ENCODE results near the gene ALLC. TPM values are rescaled to one million over a fixed set of nuclear protein-coding genes. Genes with fewer than 3 reads are reported as not detected.

The ALLC gene
- total and polyA plus RNA-seq, 2 experiments from 2014 or later, result not detected

DNA sequence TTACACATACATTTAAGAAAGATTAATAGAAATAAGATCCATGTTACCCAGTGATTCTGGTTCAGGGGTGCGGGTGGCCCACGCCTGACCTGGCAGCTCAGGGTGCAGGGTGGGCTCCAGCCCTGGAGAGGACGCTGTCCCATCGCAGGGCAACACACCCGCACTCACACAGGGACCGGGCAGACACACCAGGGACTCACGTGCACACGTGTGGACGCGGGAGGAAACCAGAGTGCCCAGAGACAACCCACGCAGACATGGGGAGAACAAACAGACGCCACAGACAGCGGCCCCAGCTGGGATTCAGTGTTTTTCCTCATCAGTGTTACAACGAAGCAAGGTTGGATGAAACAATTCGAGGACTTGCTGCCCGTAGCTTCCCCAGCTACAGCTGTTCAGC lies 8.4 kb upstream of the ALLC start:
- no peak for TF ChIP-seq EZH2phosphoT487 (IDR thresholded peaks at IDR 0.05; ENCODE audit: low read depth, severe bottlenecking, unreplicated experiment)
- TF ChIP-seq, protein P1, sequence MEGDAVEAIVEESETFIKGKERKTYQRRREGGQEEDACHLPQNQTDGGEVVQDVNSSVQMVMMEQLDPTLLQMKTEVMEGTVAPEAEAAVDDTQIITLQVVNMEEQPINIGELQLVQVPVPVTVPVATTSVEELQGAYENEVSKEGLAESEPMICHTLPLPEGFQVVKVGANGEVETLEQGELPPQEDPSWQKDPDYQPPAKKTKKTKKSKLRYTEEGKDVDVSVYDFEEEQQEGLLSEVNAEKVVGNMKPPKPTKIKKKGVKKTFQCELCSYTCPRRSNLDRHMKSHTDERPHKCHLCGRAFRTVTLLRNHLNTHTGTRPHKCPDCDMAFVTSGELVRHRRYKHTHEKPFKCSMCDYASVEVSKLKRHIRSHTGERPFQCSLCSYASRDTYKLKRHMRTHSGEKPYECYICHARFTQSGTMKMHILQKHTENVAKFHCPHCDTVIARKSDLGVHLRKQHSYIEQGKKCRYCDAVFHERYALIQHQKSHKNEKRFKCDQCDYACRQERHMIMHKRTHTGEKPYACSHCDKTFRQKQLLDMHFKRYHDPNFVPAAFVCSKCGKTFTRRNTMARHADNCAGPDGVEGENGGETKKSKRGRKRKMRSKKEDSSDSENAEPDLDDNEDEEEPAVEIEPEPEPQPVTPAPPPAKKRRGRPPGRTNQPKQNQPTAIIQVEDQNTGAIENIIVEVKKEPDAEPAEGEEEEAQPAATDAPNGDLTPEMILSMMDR (IDR thresholded peaks at IDR 0.05; ENCODE audit: poor library complexity), result no peak
- no peak for TF ChIP-seq EZH2 (IDR thresholded peaks at IDR 0.05; ENCODE audit: borderline replicate concordance)
- no peaks in the 10 kb centered on the region for H3K36me3 ChIP-seq (replicated peaks; ENCODE audit: insufficient read depth, low read depth)
- no peak overlapping the region for H3K27ac ChIP-seq
- no peak overlapping the region for H3K4me3 ChIP-seq
- H3K9me3 ChIP-seq (ENCODE audit: low read depth), result no peaks in the 10 kb centered on the region
- no peaks in the 10 kb centered on the region for H3K79me2 ChIP-seq
- peaks cover 5% of the 10 kb centered on the region for H3K4me1 ChIP-seq (ENCODE audit: insufficient read depth)
- no peak for DNase-seq (ENCODE audit: low spot score)
- no peak overlapping the region for H2AFZ ChIP-seq
- H3K4me2 ChIP-seq, result no peak overlapping the region
- H3K27me3 ChIP-seq, result no peaks in the 10 kb centered on the region
- H3K9me2 ChIP-seq (replicated peaks; ENCODE audit: insufficient read depth), result no peaks in the 10 kb centered on the region
- H4K20me1 ChIP-seq (ENCODE audit: insufficient read depth, poor library complexity, severe bottlenecking), result no peaks in the 10 kb centered on the region
- WGBS (ENCODE audit: low lambda C conversion rate, missing lambda C conversion rate), result 85% methylated on average over 16 of the region's 16 CpGs

DNA sequence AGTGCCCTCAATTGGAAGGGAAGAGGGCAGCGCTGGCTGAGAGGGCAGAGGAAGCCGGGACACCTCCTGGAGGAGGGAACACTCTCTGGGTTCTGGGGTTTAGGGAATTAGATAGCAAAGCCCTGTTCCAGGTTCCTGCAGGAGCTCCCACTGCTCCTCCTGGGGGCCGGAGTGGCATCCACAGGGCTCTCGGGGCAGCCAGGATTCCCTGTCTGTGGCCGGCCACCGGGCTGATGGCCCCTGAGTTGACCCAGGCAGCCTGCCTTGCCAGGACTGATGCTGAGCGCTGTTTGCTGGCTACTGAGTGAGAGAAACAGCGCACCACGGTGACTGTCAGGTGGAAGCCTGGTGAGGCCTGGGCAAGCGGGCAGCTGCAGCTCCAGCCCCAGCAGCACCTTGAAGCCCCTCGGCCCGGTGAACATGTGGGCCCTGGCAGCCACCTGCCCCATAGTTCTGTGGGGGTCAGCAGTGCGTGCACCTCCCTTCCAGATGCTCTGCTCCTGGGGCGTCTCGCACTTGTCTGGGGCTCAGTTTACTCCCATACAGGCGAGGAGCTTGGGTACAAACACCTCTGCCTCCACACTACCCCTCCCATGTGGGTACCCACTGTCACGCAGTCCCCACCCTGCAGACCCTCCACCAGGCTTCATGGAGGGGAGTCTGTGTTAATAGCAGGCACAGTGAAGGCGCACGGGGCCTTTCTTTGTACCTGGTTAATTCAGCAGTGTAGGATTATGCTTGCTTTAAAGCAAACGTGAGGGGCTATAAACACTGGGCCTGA lies 7.7 kb upstream of the ALLC start:
- Histone ChIP-seq H3K27me3 (no peaks in the 10 kb centered on the region), H3K9me3 (ENCODE audit: low read depth) (no peaks in the 10 kb centered on the region), H3K79me2 (no peaks in the 10 kb centered on the region), H3K36me3 (replicated peaks; ENCODE audit: insufficient read depth, low read depth) (no peaks in the 10 kb centered on the region), H3K9me2 (replicated peaks; ENCODE audit: insufficient read depth) (no peaks in the 10 kb centered on the region), H3K4me3 (no peak overlapping the region), H3K4me2 (peak overlapping the region; percentile 62), H3K4me1 (ENCODE audit: insufficient read depth) (peaks cover 5% of the 10 kb centered on the region), H4K20me1 (ENCODE audit: insufficient read depth, poor library complexity, severe bottlenecking) (no peaks in the 10 kb centered on the region), H3K27ac (no peak overlapping the region), H2AFZ (no peak overlapping the region)
- TF ChIP-seq EZH2phosphoT487 (IDR thresholded peaks at IDR 0.05; ENCODE audit: low read depth, severe bottlenecking, unreplicated experiment), result no peak
- TF ChIP-seq EZH2 (IDR thresholded peaks at IDR 0.05; ENCODE audit: borderline replicate concordance), result no peak
- TF ChIP-seq, protein P1 (IDR thresholded peaks at IDR 0.05; ENCODE audit: poor library complexity), result no peak
- no peak for DNase-seq (ENCODE audit: low spot score)
- 81% methylated on average over 20 of the region's 20 CpGs for WGBS (ENCODE audit: low lambda C conversion rate, missing lambda C conversion rate)

DNA sequence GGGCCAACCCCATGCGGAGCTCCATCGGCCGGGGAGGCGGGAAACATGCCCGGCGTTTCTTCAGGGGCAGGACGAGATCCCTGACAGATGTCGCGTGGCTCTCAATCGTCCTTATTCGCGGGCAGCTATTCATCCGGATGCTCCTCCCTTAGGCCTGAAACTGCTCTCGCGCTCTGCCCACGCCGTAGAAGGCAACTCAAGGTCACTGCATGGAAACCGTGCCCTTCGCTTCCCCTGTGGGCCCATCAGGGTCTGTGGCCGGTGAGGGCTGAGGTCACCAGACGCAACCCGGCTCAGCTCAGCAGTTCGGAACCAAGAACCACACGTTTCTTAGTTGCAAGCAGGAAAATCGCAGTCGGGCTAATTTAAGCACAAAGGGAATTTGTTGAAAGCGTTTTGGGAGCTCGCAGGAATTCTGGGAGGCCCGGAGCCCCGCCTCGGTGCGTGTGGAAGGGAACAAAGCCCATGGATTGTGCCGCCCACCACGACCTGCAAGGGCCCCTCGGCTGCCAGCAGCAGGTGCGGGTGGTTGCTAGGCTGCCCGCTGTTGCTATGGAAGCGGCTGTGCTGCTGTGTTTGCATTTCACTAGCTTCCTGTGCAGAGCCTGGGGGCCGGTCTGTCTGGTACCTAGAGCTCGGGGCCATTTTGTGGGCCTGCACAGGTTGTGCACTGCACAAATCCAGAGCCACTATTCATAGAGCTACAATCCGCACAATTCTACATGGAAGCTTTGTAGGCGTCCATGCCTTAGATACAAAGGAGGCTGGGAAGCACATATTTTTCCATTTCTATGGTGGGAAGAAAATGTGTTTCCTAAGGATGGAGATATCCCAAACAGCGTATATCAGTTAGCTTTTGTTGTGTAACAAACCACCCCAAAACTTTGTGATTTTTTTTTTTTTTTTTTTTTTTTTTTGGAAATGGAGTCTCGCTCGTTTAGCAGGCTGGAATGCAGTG lies 6.0 kb upstream of the ALLC start:
- Histone ChIP-seq H3K4me1 (ENCODE audit: insufficient read depth) (peaks cover 5% of the 10 kb centered on the region), H2AFZ (peak overlapping the region; percentile 47), H4K20me1 (ENCODE audit: insufficient read depth, poor library complexity, severe bottlenecking) (no peaks in the 10 kb centered on the region), H3K79me2 (no peaks in the 10 kb centered on the region), H3K9me3 (ENCODE audit: low read depth) (no peaks in the 10 kb centered on the region), H3K9me2 (replicated peaks; ENCODE audit: insufficient read depth) (no peaks in the 10 kb centered on the region), H3K27me3 (no peaks in the 10 kb centered on the region), H3K4me3 (no peak overlapping the region), H3K36me3 (replicated peaks; ENCODE audit: insufficient read depth, low read depth) (no peaks in the 10 kb centered on the region), H3K4me2 (peak overlapping the region; percentile 68), H3K27ac (peak overlapping the region; percentile 48)
- TF ChIP-seq, protein P1 (IDR thresholded peaks at IDR 0.05; ENCODE audit: poor library complexity), result no peak
- no peak for TF ChIP-seq EZH2phosphoT487 (IDR thresholded peaks at IDR 0.05; ENCODE audit: low read depth, severe bottlenecking, unreplicated experiment)
- no peak for TF ChIP-seq EZH2 (IDR thresholded peaks at IDR 0.05; ENCODE audit: borderline replicate concordance)
- 40% methylated on average over 45 of the region's 45 CpGs for WGBS (ENCODE audit: low lambda C conversion rate, missing lambda C conversion rate)
- peak; percentile 71 for DNase-seq (ENCODE audit: low spot score)

Data from hepatocyte (in vitro differentiated cells).